ENCODE data around the gene CDK6.

GRCh38 chr7:92834507-92835260 is 1.7 kb downstream of the CDK6 start:
- no peak for TF ChIP-seq CTCF (conservative IDR thresholded peaks at IDR 0.05; ENCODE audit: low read depth, low read length)
- TF ChIP-seq EZH2phosphoT487 (IDR thresholded peaks at IDR 0.05; ENCODE audit: borderline replicate concordance, low read length) = no peak
